Spinal cord (tissue), 10 donors: Measurements from ENCODE around the gene TNRC6C. TPM values are rescaled to one million over a fixed set of nuclear protein-coding genes. Genes with fewer than 3 reads are reported as not detected.
"Not testable (repeated sequence)": the region's sequence is repeated elsewhere in the genome, so short reads cannot be mapped to it uniquely, and the experiment has no call there.

Experiments used
- DNase-seq, 6 donors: peaks; one replicate each; pipeline versions ENCODE4 v3.0.0 to v3.0.0-alpha.2; 2013 to 2015; ENCODE audit warnings: low spot score in 6 of 6, low read depth in 4 of 6
- H3K27ac ChIP-seq: one replicate; pipeline ENCODE4 v1.5.1; 2013; ENCODE audit warnings: low read depth, low read length, control low read depth
- H3K27me3 ChIP-seq: one replicate; pipeline ENCODE4 v1.6.1; 2013; ENCODE audit warnings: low read length; ENCODE audit not compliant: control insufficient read depth, insufficient read depth
- H3K36me3 ChIP-seq: one replicate; pipeline ENCODE4 v1.6.1; 2013; ENCODE audit warnings: low read length; ENCODE audit not compliant: control insufficient read depth, insufficient read depth
- H3K4me1 ChIP-seq: one replicate; pipeline ENCODE4 v1.6.1; 2013; ENCODE audit warnings: low read length; ENCODE audit not compliant: control insufficient read depth, insufficient read depth
- H3K4me3 ChIP-seq: one replicate; pipeline ENCODE4 v1.5.1; 2013; ENCODE audit warnings: low read depth, low read length, control low read depth
- H3K9me3 ChIP-seq: one replicate; pipeline ENCODE4 v1.6.1; 2013; ENCODE audit warnings: low read length; ENCODE audit not compliant: control insufficient read depth, insufficient read depth
- WGBS: methylation state at CpG from one replicate; pipeline ENCODE4 v1.1.5; 2013; ENCODE audit warnings: missing lambda C conversion rate; ENCODE audit not compliant: insufficient coverage; 5-methylcytosine and 5-hydroxymethylcytosine counted together
- polyA plus RNA-seq, 2 donors: library from polyadenylated mRNA; unstranded; fragments of 120-200 nt; gene quantifications; one replicate each; pipeline ENCODE4 v1.2.1, GENCODE V29; 2013; ENCODE audit not compliant: insufficient read length in 2 of 2
- total RNA-seq, 2 donors: library from RNA; depleted of rRNA in 1 of 2; stranded (reverse); fragments of 120-200 nt in 1 of 2; fragments of >200 nt in 1 of 2; gene quantifications; one replicate each; pipeline versions ENCODE4 v1.2.3 to v1.2.4, GENCODE V29; 2013 to 2014
- donor health status: healthy.

Gene TNRC6C
- total and polyA plus RNA-seq, 4 donors = 21.5 to 31.8 (median 26.3) TPM

DNA sequence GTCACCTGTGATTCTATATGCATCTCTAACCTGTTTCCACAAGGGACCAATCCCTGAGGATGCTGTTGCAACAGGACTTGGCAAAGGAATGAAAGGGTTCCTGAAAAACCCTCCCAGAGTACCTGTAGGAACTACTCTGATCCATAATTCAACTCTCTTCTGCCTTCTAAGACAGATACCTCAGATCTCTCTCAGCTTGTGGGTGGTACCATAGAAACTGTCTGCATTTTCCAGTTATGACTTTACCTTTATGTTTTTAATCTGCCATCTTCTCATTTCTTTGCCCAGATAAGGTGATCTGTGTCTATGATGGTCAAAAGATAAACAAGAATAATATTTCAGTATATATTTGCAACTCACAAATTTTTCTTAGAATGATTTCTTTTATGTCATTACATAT is 105.0 kb downstream of the TNRC6C start:
- DNase-seq = no peak
- Histone ChIP-seq H3K4me3 (no peak overlapping the region), H3K27me3 (no peaks in the 10 kb centered on the region), H3K9me3 (no peaks in the 10 kb centered on the region), H3K4me1 (no peaks in the 10 kb centered on the region), H3K36me3 (peaks cover 21% of the 10 kb centered on the region), H3K27ac (no peak overlapping the region)

DNA sequence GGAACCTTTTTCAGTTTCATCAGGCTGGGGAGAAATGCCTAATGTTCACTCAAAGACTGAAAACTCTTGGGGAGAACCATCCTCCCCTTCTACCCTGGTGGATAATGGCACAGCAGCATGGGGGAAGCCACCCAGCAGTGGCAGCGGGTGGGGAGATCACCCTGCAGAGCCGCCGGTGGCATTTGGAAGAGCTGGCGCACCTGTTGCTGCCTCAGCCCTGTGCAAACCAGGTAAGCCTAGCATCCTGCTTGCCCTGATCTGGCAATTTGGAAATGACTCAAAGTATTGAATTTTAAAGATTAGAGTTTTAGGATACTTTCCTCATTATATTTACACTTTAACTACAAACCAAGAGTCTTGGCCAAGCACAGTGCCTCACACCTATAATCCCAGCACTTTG is 106.2 kb downstream of the TNRC6C start:
- 96% methylated on average over 4 of the region's 4 CpGs for WGBS
- Histone ChIP-seq H3K27ac (no peak overlapping the region), H3K27me3 (no peaks in the 10 kb centered on the region), H3K4me3 (no peak overlapping the region), H3K4me1 (no peaks in the 10 kb centered on the region), H3K36me3 (peaks cover 27% of the 10 kb centered on the region), H3K9me3 (no peaks in the 10 kb centered on the region)
- DNase-seq = no peak

DNA sequence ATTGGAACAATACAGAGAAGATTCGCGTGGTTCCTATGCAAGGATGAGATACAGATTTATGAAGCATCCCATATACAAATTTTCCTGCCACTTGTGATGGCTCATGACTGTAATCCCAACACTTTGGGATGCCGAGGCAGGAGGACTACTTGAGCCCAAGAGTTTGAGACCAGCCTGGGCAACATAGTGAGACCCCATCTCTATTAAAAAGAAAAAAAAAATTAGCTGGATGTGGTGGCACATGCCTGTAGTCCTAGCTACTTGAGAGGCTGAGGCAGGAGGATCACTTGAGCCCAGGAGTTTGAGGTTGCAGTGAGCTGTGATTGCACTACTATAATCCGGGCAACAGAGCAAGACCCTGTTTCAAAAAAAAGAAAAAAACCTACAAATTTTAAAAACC is 108.5 kb downstream of the TNRC6C start:
- not testable (repeated sequence) for H3K27ac ChIP-seq, H3K4me1 ChIP-seq, H3K9me3 ChIP-seq, DNase-seq, H3K27me3 ChIP-seq, H3K4me3 ChIP-seq
- peaks cover 36% of the 10 kb centered on the region for H3K36me3 ChIP-seq
- 83% methylated on average over 1 of the region's 4 CpGs for WGBS

DNA sequence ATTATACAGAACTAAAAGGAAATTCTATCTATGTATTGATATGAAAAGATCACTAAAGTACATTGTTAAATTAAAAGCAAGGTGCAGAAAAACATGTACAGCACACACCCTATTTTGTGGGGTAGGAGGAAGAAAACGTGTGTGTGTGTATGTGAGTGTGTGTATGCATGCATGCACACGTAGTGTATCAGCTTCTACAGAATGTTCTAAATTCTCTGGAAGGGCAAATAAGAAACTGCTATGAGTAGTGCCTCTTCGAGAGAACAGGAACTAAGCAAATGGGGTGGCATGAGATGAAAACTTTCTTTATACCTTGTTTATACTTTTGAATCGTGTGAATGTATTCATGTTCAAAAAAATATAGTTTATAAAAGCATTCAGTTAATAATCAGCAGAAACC is 111.2 kb downstream of the TNRC6C start:
- no peak for DNase-seq
- Histone ChIP-seq H3K27me3 (no peaks in the 10 kb centered on the region), H3K9me3 (no peaks in the 10 kb centered on the region), H3K36me3 (peaks cover 56% of the 10 kb centered on the region), H3K4me1 (no peaks in the 10 kb centered on the region), H3K27ac (no peak overlapping the region), H3K4me3 (no peak overlapping the region)
- WGBS = no CpG with 5 or more reads among the region's 4 CpGs

DNA sequence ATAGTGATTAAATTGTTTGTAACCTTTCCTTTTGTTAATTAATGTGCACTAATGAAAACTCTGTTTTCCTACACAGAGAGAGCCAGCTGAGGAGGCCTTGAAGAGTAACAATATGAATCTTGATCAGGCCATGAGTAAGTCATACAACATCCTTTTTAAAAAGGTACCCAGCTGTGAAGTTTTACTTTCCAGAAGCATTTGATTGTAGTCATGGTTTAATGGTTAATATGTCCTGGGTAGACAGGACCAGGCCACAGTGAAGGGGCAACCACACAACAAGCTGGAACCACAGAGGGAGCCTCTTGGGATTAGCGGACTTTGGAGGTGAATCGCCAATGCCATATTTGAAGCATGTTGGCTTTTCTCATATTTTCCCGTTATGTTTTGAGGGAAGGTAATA is 114.5 kb downstream of the TNRC6C start:
- H3K36me3 ChIP-seq = peaks cover 60% of the 10 kb centered on the region
- no peaks in the 10 kb centered on the region for H3K27me3 ChIP-seq
- no peak for DNase-seq
- H3K27ac ChIP-seq = no peak overlapping the region
- no peaks in the 10 kb centered on the region for H3K4me1 ChIP-seq
- H3K4me3 ChIP-seq = no peak overlapping the region
- 100% methylated on average over 2 of the region's 3 CpGs for WGBS
- no peaks in the 10 kb centered on the region for H3K9me3 ChIP-seq

DNA sequence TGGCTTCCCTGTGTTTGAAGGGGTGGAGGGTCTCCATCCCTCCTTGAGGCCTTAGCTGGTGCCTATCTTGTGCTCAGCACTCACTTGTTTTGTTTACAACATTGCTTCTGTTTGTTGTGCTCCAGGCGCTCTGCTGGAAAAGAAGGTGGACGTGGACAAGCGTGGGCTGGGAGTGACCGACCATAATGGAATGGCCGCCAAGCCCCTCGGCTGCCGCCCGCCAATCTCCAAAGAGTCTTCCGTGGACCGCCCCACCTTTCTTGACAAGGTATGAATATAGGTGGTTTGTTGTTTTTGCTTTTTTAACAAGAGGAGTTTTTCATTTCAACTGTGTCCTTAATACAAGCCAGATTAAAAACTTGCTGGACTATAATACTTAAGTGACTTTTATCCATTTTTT is 116.5 kb downstream of the TNRC6C start:
- 89% methylated on average over 5 of the region's 10 CpGs for WGBS
- Histone ChIP-seq H3K27ac (no peak overlapping the region), H3K4me1 (no peaks in the 10 kb centered on the region), H3K4me3 (no peak overlapping the region), H3K27me3 (no peaks in the 10 kb centered on the region), H3K9me3 (no peaks in the 10 kb centered on the region), H3K36me3 (peaks cover 70% of the 10 kb centered on the region)
- DNase-seq = no peak

DNA sequence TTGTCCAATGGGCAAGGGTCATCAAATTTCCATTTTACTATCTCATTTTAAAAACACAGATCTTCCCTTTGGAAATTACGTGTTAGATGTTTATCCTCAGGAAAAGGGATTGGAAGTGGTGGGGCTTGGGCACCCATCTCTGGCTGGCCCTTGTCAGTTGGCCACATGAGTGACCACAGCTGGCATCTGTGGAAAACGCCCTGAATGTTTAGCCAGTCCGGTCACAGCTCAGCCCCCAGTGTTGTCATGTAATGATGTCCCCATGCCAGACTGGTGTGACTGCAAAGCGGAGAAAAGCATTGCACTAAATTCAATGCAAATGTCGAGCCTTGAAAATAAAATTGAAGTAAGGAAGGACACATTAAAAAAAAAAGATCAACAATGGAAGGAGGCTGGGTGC is 117.0 kb downstream of the TNRC6C start:
- H3K4me1 ChIP-seq = no peaks in the 10 kb centered on the region
- H3K4me3 ChIP-seq = no peak overlapping the region
- peaks cover 69% of the 10 kb centered on the region for H3K36me3 ChIP-seq
- WGBS = 85% methylated on average over 5 of the region's 5 CpGs
- no peak for DNase-seq
- no peak overlapping the region for H3K27ac ChIP-seq
- H3K27me3 ChIP-seq = no peaks in the 10 kb centered on the region
- no peaks in the 10 kb centered on the region for H3K9me3 ChIP-seq

DNA sequence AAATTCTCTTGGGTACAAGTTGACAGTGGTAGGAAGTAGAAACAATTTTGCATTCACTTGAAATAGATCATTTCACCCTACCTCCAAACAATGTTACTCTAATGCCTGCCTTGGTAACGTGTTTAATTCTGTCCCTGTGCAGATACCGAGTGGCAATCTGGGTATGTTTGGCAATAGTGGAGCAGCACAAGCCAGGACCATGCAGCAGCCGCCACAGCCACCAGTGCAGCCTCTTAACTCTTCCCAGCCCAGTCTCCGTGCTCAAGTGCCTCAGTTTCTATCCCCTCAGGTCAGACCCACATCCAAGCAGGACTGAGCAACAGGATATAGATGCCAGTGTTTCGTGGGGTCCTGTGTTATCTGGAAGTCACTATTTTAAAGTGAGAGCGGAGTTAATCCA is 120.8 kb downstream of the TNRC6C start:
- WGBS = 64% methylated on average over 3 of the region's 6 CpGs
- Histone ChIP-seq H3K4me1 (peaks cover 5% of the 10 kb centered on the region), H3K27ac (no peak overlapping the region), H3K27me3 (no peaks in the 10 kb centered on the region), H3K4me3 (no peak overlapping the region), H3K9me3 (no peaks in the 10 kb centered on the region), H3K36me3 (peaks cover 56% of the 10 kb centered on the region)
- no peak for DNase-seq

DNA sequence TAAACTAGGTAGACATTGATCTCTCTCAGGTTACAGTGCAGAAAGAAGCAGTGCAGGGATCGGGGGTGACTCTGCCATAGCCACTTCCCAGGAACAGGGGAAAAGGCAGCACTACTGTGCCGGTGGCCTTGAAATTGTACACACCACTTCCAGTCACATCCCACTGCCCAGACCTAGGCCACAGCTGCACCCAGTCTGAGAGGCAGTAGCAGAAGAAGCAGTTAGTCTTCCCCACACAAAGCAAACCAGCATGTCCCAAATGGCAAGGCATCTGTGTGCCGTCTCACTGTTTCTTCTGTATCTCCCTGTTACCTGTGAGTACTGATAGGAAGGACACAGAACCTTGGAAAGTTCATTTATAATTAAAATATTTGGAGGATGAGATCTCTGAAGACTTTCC is 123.0 kb downstream of the TNRC6C start:
- Histone ChIP-seq H3K36me3 (peaks cover 52% of the 10 kb centered on the region), H3K27ac (no peak overlapping the region)

DNA sequence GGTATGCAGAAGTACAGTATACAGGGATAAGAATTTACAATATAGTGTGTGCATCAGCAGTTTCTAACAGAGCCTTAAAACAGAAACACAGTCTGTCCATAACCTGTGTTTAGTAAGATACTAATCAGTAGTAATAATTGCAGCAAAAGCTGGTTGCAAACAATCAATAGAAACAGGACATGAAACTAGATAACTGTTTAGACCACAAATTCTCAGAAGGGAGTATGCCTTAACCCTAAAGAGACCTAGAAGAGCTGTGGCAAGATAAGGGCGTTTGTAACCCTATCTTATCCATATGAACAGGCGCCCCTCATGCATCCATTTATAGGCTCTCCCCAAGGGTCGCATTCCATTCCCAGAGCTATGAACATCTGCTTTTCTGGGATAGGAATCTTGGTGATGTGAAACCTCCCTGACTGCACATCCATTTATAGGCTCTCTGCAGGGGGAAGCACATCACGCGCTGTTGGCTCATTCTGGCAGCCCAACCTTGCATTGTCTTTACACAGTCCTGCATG is 123.9 kb downstream of the TNRC6C start:
- H3K4me3 ChIP-seq, H3K27me3 ChIP-seq, H3K27ac ChIP-seq, H3K9me3 ChIP-seq, H3K4me1 ChIP-seq: not testable (repeated sequence)
- peaks cover 56% of the 10 kb centered on the region for H3K36me3 ChIP-seq
- WGBS = 14% methylated on average over 2 of the region's 5 CpGs
- DNase-seq = peak in 1 of 6 donors; percentile 69

More for the DNA sequence above, 123.0 kb downstream of the TNRC6C start:
- Histone ChIP-seq H3K9me3 (no peaks in the 10 kb centered on the region), H3K27me3 (no peaks in the 10 kb centered on the region), H3K4me1 (peaks cover 5% of the 10 kb centered on the region), H3K4me3 (no peak overlapping the region)
- WGBS = 86% methylated on average over 2 of the region's 3 CpGs
- DNase-seq = no peak
